GM12878 (cell line): ENCODE measurements around the gene RAP2B. TPM values are rescaled to one million over a fixed set of nuclear protein-coding genes. Genes with fewer than 3 reads are reported as not detected.

Experiments
- ATAC-seq: fragments of 200-7000 bp; cut with Tn5 transposase; 3 replicates; pipeline ENCODE4 v1.9.1; 2020; ENCODE audit warnings: mild to moderate bottlenecking, moderate library complexity
- BruUV-seq: library from RNA; stranded (reverse); fragments of 400-500 nt; replicated peaks from 2 replicates; lab custom pipeline; 2021; lab: Mats Ljungman, UMichigan
- CTCF ChIA-PET: fragments of 300-600 bp; sonication (Branson Sonifier 250); formaldehyde crosslinking; extraction: SDS; loops from one replicate; lab custom pipeline; 2021; ENCODE audit warnings: inconsistent platforms; lab: Yijun Ruan, JAX
- POLR2A ChIA-PET: fragments of 350-600 bp; formaldehyde crosslinking; extraction: SDS; loops from one replicate; lab custom pipeline; 2021; ENCODE audit warnings: inconsistent platforms; lab: Charles Lee
- RAD21 ChIA-PET: fragments of 300-600 bp; sonication (Branson Sonifier 250); formaldehyde crosslinking; loops from one replicate; lab custom pipeline; 2023; ENCODE audit warnings: antibody characterized with exemption; ENCODE audit not compliant: unreplicated experiment; lab: Charles Lee
- SMC1A ChIA-PET: fragments of 300-600 bp; sonication (Branson Sonifier 250); formaldehyde crosslinking; loops from one replicate; lab custom pipeline; 2023; ENCODE audit not compliant: unreplicated experiment, uncharacterized antibody; lab: Charles Lee
- DNase-seq: peaks from one replicate; pipeline ENCODE4 v3.0.0-alpha.2; 2011; ENCODE audit warnings: low read depth, low spot score
- FAIRE-seq: peaks from 3 replicates; lab custom pipeline; 2011; peaks lifted over from hg19 to GRCh38; lab: Jason Lieb, UNC
- H2AFZ ChIP-seq: 2 replicates; pipeline ENCODE4 v1.6.0; 2011; ENCODE audit warnings: low read depth, low read length, control low read depth; ENCODE audit not compliant: control insufficient read depth
- H3K27ac ChIP-seq: 2 replicates; pipeline ENCODE4 v1.5.1; 2011; ENCODE audit warnings: control low read depth; ENCODE audit not compliant: control insufficient read depth, insufficient read depth
- H3K27me3 ChIP-seq, 2 experiments: replicated peaks in 1 of 2; 2 replicates each; pipeline versions ENCODE4 v1.6.0 to v1.6.1; 2011; ENCODE audit warnings: low read length in 1 of 2; ENCODE audit not compliant: control insufficient read depth in 2 of 2, insufficient read depth in 2 of 2
- H3K36me3 ChIP-seq, 2 experiments: 2 replicates each; pipeline ENCODE4 v1.5.1; 2011; ENCODE audit warnings: low read length in 1 of 2; ENCODE audit not compliant: control insufficient read depth in 2 of 2, insufficient read depth in 2 of 2
- H3K4me1 ChIP-seq: 2 replicates; pipeline ENCODE4 v1.6.1; 2011; ENCODE audit warnings: mild to moderate bottlenecking, low read length, moderate library complexity, mixed read lengths; ENCODE audit not compliant: control insufficient read depth, insufficient read depth
- H3K4me2 ChIP-seq: 2 replicates; pipeline ENCODE4 v1.6.0; 2011; ENCODE audit warnings: control low read depth; ENCODE audit not compliant: control insufficient read depth, insufficient read depth
- H3K4me3 ChIP-seq: fragments of 200-600 bp; sonication (generic); 2 replicates; pipeline ENCODE4 v1.5.1; 2016
- H3K79me2 ChIP-seq: 2 replicates; pipeline ENCODE4 v1.6.0; 2011; ENCODE audit warnings: low read length; ENCODE audit not compliant: control insufficient read depth, insufficient read depth
- H3K9ac ChIP-seq: 2 replicates; pipeline ENCODE4 v1.8.0; 2011; ENCODE audit warnings: low read length, control low read depth, mixed read lengths; ENCODE audit not compliant: control insufficient read depth, insufficient read depth
- H3K9me3 ChIP-seq: replicated peaks from 3 replicates; pipeline ENCODE4 v1.5.1; 2011; ENCODE audit warnings: mild to moderate bottlenecking, low read length; ENCODE audit not compliant: control insufficient read depth, insufficient read depth
- H4K20me1 ChIP-seq: 2 replicates; pipeline ENCODE4 v1.6.0; 2011; ENCODE audit not compliant: control insufficient read depth, insufficient read depth
- BRCA1 ChIP-seq: IDR thresholded peaks from 2 replicates; pipeline ENCODE4 v1.6.1; 2011; ENCODE audit warnings: low read depth, low read length, improper control_type of control experiment
- POLR2A ChIP-seq: IDR thresholded peaks from 2 replicates; pipeline ENCODE4 v1.6.1; 2011; ENCODE audit warnings: low read depth, mild to moderate bottlenecking, low read length
- WGBS: methylation state at CpG from one replicate; pipeline ENCODE4 v1.1.6; 2016; ENCODE audit warnings: low lambda C conversion rate; ENCODE audit not compliant: insufficient replicate concordance, insufficient coverage; ENCODE audit errors: missing lambda C conversion rate; 5-methylcytosine and 5-hydroxymethylcytosine counted together
- in situ Hi-C: fragments of 300-500 bp; cut with MboI; formaldehyde crosslinking; loops from 9 replicates; pipeline ENCODE4 v1.14.3; 2018; ENCODE audit warnings: mixed read lengths
- intact Hi-C: fragments of 100-400 bp; cut with micrococcal nuclease; formaldehyde crosslinking; loops from one replicate; pipeline ENCODE4 v1.14.2; 2022; ENCODE audit not compliant: unreplicated experiment
- polyA plus RNA-seq, 11 experiments: library from polyadenylated mRNA; depleted of rRNA in 4 of 11; unstranded in 6 of 11; stranded (reverse) in 5 of 11; fragments of >200 nt; fragmentation: Nextera tagmentation in 4 of 11; fragmentation: Illumina TruSeq in 1 of 11; extraction: Ambion mirVana in 4 of 11; extraction: Trizol in 1 of 11; gene quantifications; 1 replicate in 1 of 11; 2 replicates in 10 of 11; pipeline versions ENCODE4 v1.2.1 to v1.2.3, GENCODE V29; 2011 to 2016; ENCODE audit warnings: inconsistent platforms in 2 of 11, missing spikeins in 2 of 11, low read depth in 1 of 11
- total RNA-seq, 4 experiments: library from RNA; depleted of rRNA in 3 of 4; stranded (reverse); fragments of >200 nt in 3 of 4; fragmentation: Illumina TruSeq in 1 of 4; extraction: Trizol in 1 of 4; gene quantifications; 2 replicates each; pipeline versions ENCODE4 v1.2.1 to v1.2.3, GENCODE V29; 2013 to 2021
- TF ChIP-seq, protein P1 (sequence below): IDR thresholded peaks from 2 replicates; pipeline ENCODE4 v1.6.1; 2011; ENCODE audit warnings: low read depth, low read length, improper control_type of control experiment, borderline replicate concordance
- TF ChIP-seq, protein P2 (sequence below): IDR thresholded peaks from 2 replicates; pipeline ENCODE4 v1.6.1; 2012; ENCODE audit warnings: mild to moderate bottlenecking, low read depth, low read length

The RAP2B gene
- total and polyA plus RNA-seq, 10 of the 15 experiments (the other 5 are each of a cell fraction or from before 2014, with no cell fraction given) = 5.9 to 21.3 (median 12.0) TPM

DNA sequence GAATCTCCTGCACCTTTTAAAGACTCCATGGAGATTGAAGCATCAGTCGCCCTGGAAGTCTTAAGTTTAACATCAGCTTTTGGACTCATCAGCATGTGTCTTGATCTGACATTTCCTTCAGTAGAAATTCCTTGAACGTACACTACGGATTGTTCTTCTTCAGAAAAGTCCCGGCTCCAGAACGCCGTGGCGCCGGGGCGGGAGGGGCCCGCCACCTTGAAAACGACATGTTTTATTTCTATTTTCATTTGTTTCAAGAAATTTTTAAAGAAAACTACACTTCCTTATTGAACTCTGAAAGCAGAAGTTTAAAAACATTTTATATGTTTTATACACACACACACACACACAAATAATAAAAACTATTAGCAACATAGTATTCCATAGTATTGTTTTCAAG is 32.6 kb upstream of the RAP2B start:
- ATAC-seq (no peak), FAIRE-seq (no peak), DNase-seq (no peak)
- no peak overlapping the region for H3K4me2 ChIP-seq
- H3K9me3 ChIP-seq = no peaks in the 10 kb centered on the region; the same call in 1 of the 3 replicates
- no peaks in the 10 kb centered on the region for H3K27me3 ChIP-seq
- in situ Hi-C loops = no loop called here
- TF ChIP-seq, protein P1, sequence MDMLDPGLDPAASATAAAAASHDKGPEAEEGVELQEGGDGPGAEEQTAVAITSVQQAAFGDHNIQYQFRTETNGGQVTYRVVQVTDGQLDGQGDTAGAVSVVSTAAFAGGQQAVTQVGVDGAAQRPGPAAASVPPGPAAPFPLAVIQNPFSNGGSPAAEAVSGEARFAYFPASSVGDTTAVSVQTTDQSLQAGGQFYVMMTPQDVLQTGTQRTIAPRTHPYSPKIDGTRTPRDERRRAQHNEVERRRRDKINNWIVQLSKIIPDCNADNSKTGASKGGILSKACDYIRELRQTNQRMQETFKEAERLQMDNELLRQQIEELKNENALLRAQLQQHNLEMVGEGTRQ = no peak
- TF ChIP-seq BRCA1 = no peak
- no peak for TF ChIP-seq POLR2A
- POLR2A ChIA-PET = no interaction called here
- BruUV-seq = no TSS peak
- H3K4me3 ChIP-seq = no peak overlapping the region
- SMC1A ChIA-PET = interaction anchor here (2.6 kb wide), 1 partner anchor 32 kb away, joined by 15 read pairs; the partner anchor contains the start of gene RAP2B
- H3K79me2 ChIP-seq = no peaks in the 10 kb centered on the region
- H3K9ac ChIP-seq = no peak overlapping the region
- H3K36me3 ChIP-seq = no peaks in the 10 kb centered on the region
- 85% methylated on average over 11 of the region's 11 CpGs for WGBS
- H2AFZ ChIP-seq = no peak overlapping the region
- RAD21 ChIA-PET = interaction anchor here (1.0 to 1.5 kb wide), 2 partner anchors 31 to 35 kb away, joined by 4 to 5 read pairs; no protein-coding TSS in a partner anchor
- CTCF ChIA-PET = no interaction called here
- H4K20me1 ChIP-seq = no peaks in the 10 kb centered on the region
- intact Hi-C loops = no loop called here
- H3K27ac ChIP-seq = no peak overlapping the region
- peaks cover 9% of the 10 kb centered on the region; the same call in 1 of the 2 replicates for H3K4me1 ChIP-seq

DNA sequence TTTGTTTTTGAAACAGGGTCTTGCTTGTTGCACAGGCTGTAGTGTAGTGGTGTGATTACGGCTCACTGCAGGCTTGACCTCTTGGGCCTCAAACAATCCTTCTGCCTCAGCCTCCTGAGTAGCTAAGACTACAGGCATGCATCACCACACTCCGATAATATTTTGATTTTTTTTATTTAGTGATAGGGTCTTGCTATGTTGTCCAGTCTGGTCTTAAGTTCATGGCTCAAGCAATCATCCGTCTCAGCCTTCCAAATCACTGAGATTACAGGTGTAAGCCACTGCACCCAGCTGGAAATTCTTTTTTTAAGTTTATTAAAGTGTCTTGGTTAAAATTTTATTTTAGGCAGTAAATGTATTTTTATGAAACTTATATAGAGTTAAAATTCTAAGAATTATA is 32.2 kb upstream of the RAP2B start:
- 98% methylated on average over 3 of the region's 3 CpGs for WGBS
- Histone ChIP-seq H3K27ac (no peak overlapping the region), H3K4me1 (peaks cover 9% of the 10 kb centered on the region; the same call in 1 of the 2 replicates), H3K36me3 (no peaks in the 10 kb centered on the region), H3K9ac (no peak overlapping the region), H3K4me2 (0 out of 2 replicates have a peak overlapping the region, but pooled peaks have one; percentile 50), H2AFZ (no peak overlapping the region), H3K4me3 (no peak overlapping the region), H4K20me1 (no peaks in the 10 kb centered on the region), H3K79me2 (no peaks in the 10 kb centered on the region), H3K27me3 (no peaks in the 10 kb centered on the region), H3K9me3 (no peaks in the 10 kb centered on the region; the same call in 1 of the 3 replicates)
- BruUV-seq = no TSS peak
- ATAC-seq (no peak), FAIRE-seq (no peak), DNase-seq (no peak)
- TF ChIP-seq, protein P2, sequence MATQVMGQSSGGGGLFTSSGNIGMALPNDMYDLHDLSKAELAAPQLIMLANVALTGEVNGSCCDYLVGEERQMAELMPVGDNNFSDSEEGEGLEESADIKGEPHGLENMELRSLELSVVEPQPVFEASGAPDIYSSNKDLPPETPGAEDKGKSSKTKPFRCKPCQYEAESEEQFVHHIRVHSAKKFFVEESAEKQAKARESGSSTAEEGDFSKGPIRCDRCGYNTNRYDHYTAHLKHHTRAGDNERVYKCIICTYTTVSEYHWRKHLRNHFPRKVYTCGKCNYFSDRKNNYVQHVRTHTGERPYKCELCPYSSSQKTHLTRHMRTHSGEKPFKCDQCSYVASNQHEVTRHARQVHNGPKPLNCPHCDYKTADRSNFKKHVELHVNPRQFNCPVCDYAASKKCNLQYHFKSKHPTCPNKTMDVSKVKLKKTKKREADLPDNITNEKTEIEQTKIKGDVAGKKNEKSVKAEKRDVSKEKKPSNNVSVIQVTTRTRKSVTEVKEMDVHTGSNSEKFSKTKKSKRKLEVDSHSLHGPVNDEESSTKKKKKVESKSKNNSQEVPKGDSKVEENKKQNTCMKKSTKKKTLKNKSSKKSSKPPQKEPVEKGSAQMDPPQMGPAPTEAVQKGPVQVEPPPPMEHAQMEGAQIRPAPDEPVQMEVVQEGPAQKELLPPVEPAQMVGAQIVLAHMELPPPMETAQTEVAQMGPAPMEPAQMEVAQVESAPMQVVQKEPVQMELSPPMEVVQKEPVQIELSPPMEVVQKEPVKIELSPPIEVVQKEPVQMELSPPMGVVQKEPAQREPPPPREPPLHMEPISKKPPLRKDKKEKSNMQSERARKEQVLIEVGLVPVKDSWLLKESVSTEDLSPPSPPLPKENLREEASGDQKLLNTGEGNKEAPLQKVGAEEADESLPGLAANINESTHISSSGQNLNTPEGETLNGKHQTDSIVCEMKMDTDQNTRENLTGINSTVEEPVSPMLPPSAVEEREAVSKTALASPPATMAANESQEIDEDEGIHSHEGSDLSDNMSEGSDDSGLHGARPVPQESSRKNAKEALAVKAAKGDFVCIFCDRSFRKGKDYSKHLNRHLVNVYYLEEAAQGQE = no peak
- in situ Hi-C loops (no loop called here), intact Hi-C loops (no loop called here)
- ChIA-PET SMC1A (interaction anchor here (1.4 to 2.6 kb wide), 4 partner anchors 15 to 87 kb away, joined by 3 to 15 read pairs (median 4); partner anchors contain the start of gene RAP2B), POLR2A (interaction anchor here (1.6 to 2.1 kb wide), 2 partner anchors 12 to 31 kb away, joined by 6 to 10 read pairs; no protein-coding TSS in a partner anchor), RAD21 (interaction anchor here (0.8 to 1.5 kb wide), 2 partner anchors 34 to 96 kb away, joined by 3 to 5 read pairs; no protein-coding TSS in a partner anchor), CTCF (interaction anchor here (0.8 to 1.8 kb wide), 4 partner anchors 9 to 844 kb away, joined by 3 to 6 read pairs (median 3); no protein-coding TSS in a partner anchor)
